CD4-positive, alpha-beta T cell treated with Interleukin-15 for 4 hours (primary cell): Measurements from ENCODE around the gene RYR1.
"Not testable (repeated sequence)": the region's sequence is repeated elsewhere in the genome, so short reads cannot be mapped to it uniquely, and the experiment has no call there.

Source experiments
- DNase-seq: peaks from one replicate; pipeline ENCODE4 v3.0.0-alpha.2; 2020; ENCODE audit warnings: low spot score

RYR1 gene

DNA sequence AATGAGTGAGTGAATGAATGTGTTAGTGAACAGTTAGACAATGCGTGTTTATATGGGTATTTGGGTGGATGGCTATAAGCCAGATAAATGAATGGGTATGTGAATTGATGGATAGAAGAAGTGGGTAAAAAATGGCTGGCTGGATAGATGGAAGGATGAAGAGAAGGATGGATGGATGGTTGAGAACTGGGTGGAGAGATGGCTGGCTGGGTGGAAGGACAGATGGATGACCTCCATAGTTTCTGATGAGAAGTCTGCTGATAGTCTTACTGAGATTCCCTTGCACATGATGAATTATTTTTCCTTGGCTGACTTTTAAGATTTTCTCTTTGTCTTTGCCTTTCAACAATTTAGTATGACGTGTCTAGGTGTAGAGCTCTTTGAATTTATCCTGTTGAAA lies 57.4 kb downstream of the RYR1 start:
- no peak for DNase-seq

DNA sequence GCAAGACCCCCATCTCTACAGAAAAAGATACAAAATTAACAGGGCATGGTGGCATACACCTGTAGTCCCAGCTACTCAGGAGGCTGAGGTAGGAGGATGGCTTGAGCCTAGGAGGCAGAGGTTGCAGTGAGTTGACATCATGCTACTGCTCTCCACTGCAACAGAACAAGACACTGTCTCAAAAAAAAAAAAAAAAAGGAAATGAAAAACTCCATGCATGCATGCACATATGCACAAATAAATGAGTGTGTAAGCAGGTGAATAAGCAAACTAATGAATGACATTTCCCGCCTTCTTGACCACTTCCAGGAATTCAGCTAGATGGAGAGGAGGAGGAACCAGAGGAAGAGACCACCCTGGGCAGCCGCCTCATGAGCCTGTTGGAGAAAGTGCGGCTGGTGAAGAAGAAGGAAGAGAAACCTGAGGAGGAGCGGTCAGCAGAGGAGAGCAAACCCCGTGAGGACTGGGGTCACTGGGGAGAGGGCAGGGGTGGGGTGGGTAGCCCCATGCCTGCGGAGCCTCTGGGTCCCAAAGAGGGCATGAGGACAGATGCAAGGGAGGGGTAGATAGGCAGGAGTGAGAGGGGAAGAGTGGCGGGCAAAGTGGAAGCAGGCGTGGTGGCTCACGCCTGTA lies 58.8 kb downstream of the RYR1 start:
- DNase-seq: no peak

- no peak for DNase-seq
These were observed 60.9 kb downstream of the RYR1 start for GRCh38 chr19:38494379-38494778.

GRCh38 chr19:38495375-38495774 lies 61.9 kb downstream of the RYR1 start:
- not testable (repeated sequence) for DNase-seq

DNA sequence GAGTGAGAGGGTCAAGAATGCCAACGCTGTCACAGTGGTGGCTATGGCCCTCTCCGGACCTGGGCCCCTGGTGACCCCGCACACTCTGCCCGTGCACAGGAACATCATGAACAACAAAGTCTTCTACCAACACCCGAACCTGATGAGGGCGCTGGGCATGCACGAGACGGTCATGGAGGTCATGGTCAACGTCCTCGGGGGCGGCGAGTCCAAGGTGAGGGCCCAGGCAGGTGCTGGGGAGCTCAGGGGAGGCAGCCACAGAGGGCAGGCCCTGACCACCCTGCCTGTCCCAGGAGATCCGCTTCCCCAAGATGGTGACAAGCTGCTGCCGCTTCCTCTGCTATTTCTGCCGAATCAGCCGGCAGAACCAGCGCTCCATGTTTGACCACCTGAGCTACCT lies 62.6 kb downstream of the RYR1 start:
- DNase-seq: no peak

- no peak for DNase-seq
These were observed 63.4 kb downstream of the RYR1 start for GRCh38 chr19:38496603-38497487.

GRCh38 chr19:38497907-38498306 lies 64.4 kb downstream of the RYR1 start:
- DNase-seq: no peak

DNA sequence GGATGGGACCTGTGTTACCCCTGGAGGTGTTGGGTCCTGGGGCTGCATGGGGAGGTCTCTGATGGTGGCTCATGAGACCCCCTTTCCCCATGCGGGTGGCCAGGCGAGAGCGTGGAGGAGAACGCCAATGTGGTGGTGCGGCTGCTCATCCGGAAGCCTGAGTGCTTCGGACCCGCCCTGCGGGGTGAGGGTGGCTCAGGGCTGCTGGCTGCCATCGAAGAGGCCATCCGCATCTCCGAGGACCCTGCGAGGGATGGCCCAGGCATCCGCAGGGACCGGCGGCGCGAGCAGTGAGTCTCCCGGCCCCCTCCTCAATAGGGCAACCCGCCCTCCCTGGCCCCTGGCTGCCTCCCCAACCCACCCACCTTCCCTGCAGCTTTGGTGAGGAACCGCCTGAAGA lies 66.0 kb downstream of the RYR1 start:
- no peak for DNase-seq

DNA sequence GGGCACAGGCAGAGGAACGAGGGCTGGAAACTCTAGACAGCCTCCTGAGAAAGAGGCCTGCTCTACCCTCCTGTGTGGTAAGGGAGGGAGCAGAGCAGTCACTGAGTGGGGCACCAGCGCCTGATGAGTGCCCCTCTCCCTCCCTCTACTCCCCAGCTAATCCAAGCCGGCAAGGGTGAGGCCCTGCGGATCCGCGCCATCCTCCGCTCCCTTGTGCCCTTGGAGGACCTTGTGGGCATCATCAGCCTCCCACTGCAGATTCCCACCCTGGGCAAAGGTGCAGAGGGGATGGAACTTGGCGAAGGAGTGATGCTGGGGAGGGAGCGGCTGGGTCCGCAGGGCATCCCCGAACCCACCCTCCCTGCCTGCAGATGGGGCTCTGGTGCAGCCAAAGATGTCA lies 67.0 kb downstream of the RYR1 start:
- no peak for DNase-seq

- DNase-seq: no peak
These were observed 69.1 kb downstream of the RYR1 start for GRCh38 chr19:38502410-38503076.

DNA sequence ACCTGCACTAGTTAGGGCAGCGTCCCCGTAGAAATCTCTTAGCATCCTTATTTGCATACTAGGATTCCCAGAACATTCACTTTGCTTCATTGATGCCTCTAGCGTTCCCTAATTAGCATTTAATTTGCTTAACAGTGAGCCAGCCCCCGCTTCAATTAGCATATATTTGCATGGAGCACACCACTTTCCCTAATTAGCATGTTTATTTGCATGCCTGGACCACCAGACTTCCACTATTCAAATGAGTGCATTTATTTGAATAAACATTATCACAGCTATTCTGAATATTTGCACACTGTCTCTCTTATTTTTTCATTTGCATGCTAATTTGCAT lies 69.6 kb downstream of the RYR1 start:
- DNase-seq: no peak

- DNase-seq: no peak
These were observed 72.5 kb downstream of the RYR1 start for GRCh38 chr19:38505958-38506357.

DNA sequence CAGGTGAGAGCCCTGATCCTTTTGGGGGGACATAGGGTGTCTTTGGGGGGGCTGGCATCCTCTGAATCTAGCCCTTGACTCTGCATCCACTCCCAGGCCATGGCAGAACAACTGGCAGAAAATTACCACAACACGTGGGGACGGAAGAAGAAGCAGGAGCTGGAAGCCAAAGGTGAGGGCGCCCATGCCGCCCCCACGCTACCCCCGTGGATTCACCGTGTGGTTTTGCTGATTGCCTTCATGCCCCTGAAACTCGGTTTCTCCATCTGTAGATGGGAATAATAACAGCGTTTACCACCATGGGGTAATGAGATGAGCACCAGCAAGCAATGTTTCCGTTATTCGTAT lies 72.9 kb downstream of the RYR1 start:
- DNase-seq: no peak

DNA sequence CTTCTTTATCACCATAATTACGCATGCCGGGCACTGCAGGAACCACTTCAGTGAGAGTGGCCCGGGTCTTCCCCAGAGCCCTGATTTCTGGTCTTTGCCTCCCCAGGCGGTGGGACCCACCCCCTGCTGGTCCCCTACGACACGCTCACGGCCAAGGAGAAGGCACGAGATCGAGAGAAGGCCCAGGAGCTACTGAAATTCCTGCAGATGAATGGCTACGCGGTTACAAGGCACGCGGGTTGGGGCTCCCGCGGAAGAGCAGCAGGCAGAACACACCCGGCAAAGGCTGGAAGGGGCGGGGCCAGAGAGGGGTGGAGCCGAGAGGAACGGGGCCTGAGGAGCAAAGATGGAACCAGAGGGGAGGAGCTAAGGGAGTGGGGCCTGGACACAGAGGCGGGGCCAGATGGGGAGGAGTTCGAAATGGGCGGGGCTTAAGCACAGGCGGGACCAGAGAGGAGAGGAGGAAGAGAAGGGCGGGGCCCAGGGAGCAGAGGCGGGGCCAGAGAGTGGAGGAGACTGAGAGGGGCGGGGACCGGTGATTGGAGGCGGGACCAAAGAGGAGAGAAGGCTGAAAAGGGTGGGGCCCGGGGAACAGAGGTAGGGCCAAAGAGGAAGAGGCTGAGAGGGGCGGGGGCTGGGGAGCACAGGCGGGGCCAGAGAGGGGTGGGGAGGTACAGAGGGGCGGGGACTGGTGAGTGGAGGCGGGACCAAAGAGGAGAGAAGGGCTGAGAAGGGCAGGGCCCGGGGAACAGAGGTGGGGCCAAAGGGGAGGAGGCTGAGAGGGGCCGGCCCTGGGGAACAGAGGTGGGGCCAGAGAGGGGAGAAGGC lies 73.4 kb downstream of the RYR1 start:
- peak; percentile 87 for DNase-seq

- no peak for DNase-seq
These were observed 74.1 kb downstream of the RYR1 start for GRCh38 chr19:38507551-38508127.

GRCh38 chr19:38508507-38508906 lies 75.0 kb downstream of the RYR1 start:
- no peak for DNase-seq

- DNase-seq: no peak
These were observed 75.5 kb downstream of the RYR1 start for GRCh38 chr19:38509027-38509426.

DNA sequence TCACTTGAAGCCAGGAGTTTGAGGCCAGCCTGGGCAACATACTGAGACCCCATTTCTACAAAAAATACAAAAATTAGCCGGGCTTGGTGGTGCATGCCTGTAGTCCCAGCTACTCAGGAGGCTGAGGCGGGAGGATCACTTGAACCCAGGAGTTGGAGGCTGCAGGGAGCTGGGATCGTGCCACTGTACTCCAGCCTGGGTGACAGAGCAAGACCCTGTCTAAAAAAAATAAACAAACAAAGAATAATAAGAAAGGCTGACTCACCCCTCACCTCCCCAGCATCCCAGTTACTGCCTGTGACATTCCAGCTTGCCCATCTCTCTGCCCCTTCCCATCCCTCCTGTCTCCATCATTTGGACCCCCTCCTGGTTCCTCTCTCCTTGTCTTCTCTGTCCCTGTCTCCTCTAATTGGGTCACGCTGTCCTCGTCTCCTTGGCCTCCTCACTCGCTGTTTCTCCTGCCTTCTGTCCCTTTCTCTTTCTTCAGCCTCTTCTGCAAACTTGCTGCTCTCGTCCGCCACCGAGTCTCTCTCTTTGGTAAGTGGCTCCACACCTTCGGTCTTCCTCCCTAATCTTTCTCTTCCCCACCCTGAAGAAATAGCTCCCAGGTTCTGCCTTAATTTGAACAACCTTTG lies 77.7 kb downstream of the RYR1 start:
- no peak for DNase-seq

- DNase-seq: no peak
These were observed 78.8 kb downstream of the RYR1 start for GRCh38 chr19:38512277-38512676.

- not testable (repeated sequence) for DNase-seq
These were observed 79.7 kb downstream of the RYR1 start for GRCh38 chr19:38513156-38513555.

GRCh38 chr19:38513762-38514167 lies 80.3 kb downstream of the RYR1 start:
- peak; percentile 43 for DNase-seq
